Stomach smooth muscle (tissue), 2 donors: Measurements from ENCODE around the gene NIT1.

Experiments
- H3K27ac ChIP-seq: one replicate; pipeline ENCODE4 v1.7.0; 2013; ENCODE audit warnings: mild to moderate bottlenecking, low read length, inconsistent platforms
- H3K27me3 ChIP-seq, 2 donors: one replicate each; pipeline ENCODE4 v1.7.0; 2013; ENCODE audit warnings: low read length in 2 of 2; ENCODE audit not compliant: insufficient read depth in 2 of 2, control insufficient read depth in 1 of 2
- H3K36me3 ChIP-seq, 2 donors: one replicate each; pipeline ENCODE4 v1.7.0; 2013; ENCODE audit warnings: low read length in 2 of 2; ENCODE audit not compliant: control insufficient read depth in 2 of 2, insufficient read depth in 2 of 2
- H3K4me1 ChIP-seq: one replicate; pipeline ENCODE4 v1.7.0; 2013; ENCODE audit warnings: low read length; ENCODE audit not compliant: control insufficient read depth, insufficient read depth
- H3K4me3 ChIP-seq, 2 donors: one replicate each; pipeline ENCODE4 v1.7.0; 2013; ENCODE audit warnings: low read length in 2 of 2
- H3K9ac ChIP-seq, 2 donors: one replicate each; pipeline ENCODE4 v1.7.0; 2013; ENCODE audit warnings: low read length in 2 of 2, mild to moderate bottlenecking in 1 of 2
- H3K9me3 ChIP-seq, 2 donors: one replicate each; pipeline ENCODE4 v1.7.0; 2013; ENCODE audit warnings: low read length in 2 of 2; ENCODE audit not compliant: control insufficient read depth in 2 of 2
- donor health status: healthy.
- donor health status: Pancreatic carcinoma.

NIT1 gene

DNA sequence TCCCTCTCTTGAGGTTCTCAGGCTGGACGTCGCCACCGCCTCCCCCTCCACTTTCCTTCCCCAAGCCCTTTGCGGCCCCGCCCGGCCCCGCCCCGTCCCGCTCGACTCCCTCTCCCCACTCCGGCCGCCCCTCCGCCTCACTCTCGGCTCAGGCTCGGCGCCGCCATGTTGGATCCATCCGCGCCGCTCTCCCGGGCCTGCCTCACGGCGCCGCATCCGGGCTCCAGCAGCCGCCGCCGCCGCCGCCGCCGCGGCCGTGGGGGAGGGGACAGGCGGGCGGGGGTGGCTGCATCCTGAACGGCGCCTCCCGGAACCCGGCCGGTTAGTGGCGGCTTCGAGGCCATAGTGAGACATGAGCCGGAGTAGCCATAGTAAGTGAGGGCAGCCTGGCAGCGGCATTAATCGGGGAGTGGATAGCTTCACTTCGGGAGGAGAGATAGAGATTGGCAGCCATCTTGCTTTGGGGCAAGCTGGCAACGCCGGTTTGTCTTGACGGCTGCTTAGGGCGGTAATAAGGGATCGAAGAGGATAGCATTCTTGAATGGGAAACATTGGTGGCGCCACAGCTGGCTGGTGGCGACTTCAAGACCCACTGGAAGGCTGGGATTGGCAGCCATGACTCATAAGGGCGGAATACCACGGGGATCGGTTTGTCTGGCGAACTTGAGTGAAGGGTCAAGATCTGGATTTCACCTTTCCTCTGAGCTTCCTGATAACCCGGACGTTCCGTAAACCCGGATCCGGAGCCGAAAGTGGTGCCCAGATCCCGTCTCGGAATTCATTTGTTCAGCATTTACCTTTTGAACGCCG is 14.7 kb downstream of the NIT1 start, which contains the start of gene DEDD:
TSS of gene DEDD (minus strand) at position 258 of the 810 bp plus-strand sequence. CDS start 8,205 bp downstream, outside the sequence.
- H3K27me3 ChIP-seq = no peaks in the 10 kb centered on the region
- peak within 1 kb of the TSS; percentile 93 for H3K27ac ChIP-seq
- H3K4me1 ChIP-seq = peaks cover 12% of the 10 kb centered on the region
- H3K9ac ChIP-seq = peak within 1 kb of the TSS; percentile 89 to 98
- H3K36me3 ChIP-seq = peaks cover 17% of the 10 kb centered on the region in 2 donors
- H3K4me3 ChIP-seq = peak within 1 kb of the TSS; percentile 89 to 99
- no peaks in the 10 kb centered on the region for H3K9me3 ChIP-seq

DNA sequence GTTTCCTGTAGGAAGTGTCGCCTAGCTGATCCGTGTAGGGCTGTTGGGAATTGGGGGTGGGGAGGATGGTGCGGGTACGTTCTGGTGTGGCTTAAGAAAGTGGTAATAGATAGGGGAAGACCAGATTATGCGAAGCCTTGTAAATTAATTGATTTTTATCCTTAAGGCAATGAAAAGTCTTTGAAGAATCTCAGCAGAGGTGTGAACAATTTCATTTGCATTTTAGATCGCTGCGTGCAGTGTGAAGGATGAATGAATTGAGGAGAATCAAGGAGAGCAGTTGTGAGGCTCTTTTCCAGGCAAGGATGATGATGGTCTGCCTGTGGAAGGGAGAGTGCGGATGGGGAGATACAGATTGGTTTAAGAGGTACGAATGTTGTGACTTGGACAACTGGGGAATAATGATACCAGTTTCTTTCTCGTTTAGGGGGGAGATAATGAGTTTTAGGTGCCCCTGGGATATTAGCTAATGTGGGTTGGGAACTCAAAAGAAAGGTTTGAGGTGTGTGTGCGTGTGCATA is 15.4 kb downstream of the NIT1 start:
- peaks cover 14% of the 10 kb centered on the region for H3K4me1 ChIP-seq
- peak overlapping the region; percentile 88 to 99 for H3K4me3 ChIP-seq
- H3K9me3 ChIP-seq = no peaks in the 10 kb centered on the region
- H3K27me3 ChIP-seq = no peaks in the 10 kb centered on the region
- peak overlapping the region; percentile 93 for H3K27ac ChIP-seq
- peak overlapping the region; percentile 89 to 98 for H3K9ac ChIP-seq
- peaks cover 10 to 11% of the 10 kb centered on the region in 2 donors for H3K36me3 ChIP-seq

DNA sequence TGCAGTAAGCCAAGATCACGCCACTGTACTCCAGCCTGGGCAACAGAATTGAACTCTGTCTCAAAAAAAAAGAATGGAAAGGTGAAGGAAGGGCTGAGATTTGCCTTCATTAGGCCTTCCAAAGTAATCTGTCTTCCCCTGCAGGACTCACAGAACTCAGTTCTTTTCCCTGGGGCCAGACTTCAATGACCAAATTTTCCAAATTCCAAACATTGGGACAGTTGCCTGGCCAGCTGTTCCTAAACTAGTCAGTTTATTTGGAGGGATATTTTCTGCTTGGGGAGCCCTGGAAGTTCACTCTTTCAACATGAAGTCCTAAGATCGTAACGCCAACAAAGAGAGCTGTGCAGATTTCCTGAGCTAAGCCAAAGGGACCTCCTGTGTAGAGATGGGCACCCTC is 20.0 kb downstream of the NIT1 start:
- H3K4me3 ChIP-seq = no peak overlapping the region
- H3K36me3 ChIP-seq = no peaks in the 10 kb centered on the region
- no peak overlapping the region for H3K27ac ChIP-seq
- H3K4me1 ChIP-seq = peaks cover 11% of the 10 kb centered on the region
- H3K9me3 ChIP-seq = no peaks in the 10 kb centered on the region
- H3K27me3 ChIP-seq = no peaks in the 10 kb centered on the region
- H3K9ac ChIP-seq = no peak overlapping the region

- Histone ChIP-seq H3K36me3 (no peaks in the 10 kb centered on the region), H3K9ac (no peak overlapping the region), H3K27me3 (no peaks in the 10 kb centered on the region), H3K4me1 (peaks cover 9% of the 10 kb centered on the region), H3K4me3 (no peak overlapping the region), H3K27ac (no peak overlapping the region), H3K9me3 (no peaks in the 10 kb centered on the region)
Observed at GRCh38 chr1:161138431-161138830, 20.5 kb downstream of the NIT1 start.

DNA sequence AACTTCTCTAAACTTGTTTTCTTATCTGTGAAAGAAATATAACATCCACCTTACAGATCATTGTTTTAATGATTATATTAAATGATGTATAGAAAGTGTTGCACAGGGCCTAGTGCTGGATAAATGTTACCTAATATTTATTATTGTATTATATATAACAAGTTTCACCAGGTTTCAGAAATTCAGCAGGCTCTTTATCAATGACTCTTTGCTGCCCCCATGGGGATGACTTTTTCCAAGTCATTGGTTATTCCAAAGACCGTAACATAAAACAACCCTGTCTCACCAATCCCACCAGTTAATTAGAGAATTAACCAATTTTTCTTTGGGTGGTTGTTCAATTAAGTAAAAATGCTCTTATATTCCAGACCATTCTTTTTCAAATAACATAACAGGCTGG is 21.9 kb downstream of the NIT1 start:
- Histone ChIP-seq H3K36me3 (no peaks in the 10 kb centered on the region), H3K9ac (no peak overlapping the region), H3K27me3 (no peaks in the 10 kb centered on the region), H3K27ac (no peak overlapping the region), H3K4me3 (no peak overlapping the region), H3K9me3 (no peaks in the 10 kb centered on the region), H3K4me1 (peaks cover 3% of the 10 kb centered on the region)

DNA sequence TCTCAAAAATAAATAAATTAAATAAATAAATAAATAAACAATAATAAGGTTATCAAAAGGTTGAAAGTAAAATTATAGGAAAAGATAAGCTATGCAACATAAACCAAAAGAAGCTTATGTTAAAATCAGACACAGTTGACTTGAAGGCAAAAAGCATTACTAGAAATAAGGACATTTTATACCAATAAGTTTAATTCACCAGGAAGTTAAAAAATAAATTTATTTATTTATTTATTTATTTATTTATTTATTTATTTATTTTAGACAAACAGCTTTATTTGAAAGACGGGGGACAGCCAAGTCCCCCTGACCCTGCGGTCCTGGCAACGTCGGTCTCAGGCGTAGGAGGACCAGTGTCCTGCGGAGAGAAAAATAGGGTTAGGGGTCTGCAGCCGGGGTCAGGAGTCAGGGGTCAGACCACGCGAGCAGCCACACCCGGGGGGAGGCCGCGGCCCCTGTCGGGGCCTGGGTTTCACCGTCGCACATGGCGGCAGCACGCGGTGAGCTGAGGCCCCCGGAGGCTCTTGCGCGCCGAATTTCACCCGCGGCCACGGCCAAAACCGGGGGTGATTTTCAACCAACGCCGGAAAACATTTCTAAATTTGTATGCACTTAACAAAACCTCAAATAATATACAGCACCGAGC is 23.0 kb downstream of the NIT1 start:
- Histone ChIP-seq H3K4me3 (no peak overlapping the region), H3K4me1 (peaks cover 3% of the 10 kb centered on the region), H3K27me3 (no peaks in the 10 kb centered on the region), H3K9ac (no peak overlapping the region), H3K9me3 (no peaks in the 10 kb centered on the region), H3K36me3 (no peaks in the 10 kb centered on the region), H3K27ac (no peak overlapping the region)

- H3K9me3 ChIP-seq = no peaks in the 10 kb centered on the region
- no peak overlapping the region for H3K27ac ChIP-seq
- no peak overlapping the region for H3K9ac ChIP-seq
- H3K36me3 ChIP-seq = no peaks in the 10 kb centered on the region
- no peaks in the 10 kb centered on the region for H3K27me3 ChIP-seq
- H3K4me1 ChIP-seq = no peaks in the 10 kb centered on the region
- no peak overlapping the region for H3K4me3 ChIP-seq
Observed at GRCh38 chr1:161145832-161146231, 27.9 kb downstream of the NIT1 start.

GRCh38 chr1:161153176-161153575 is 35.3 kb downstream of the NIT1 start:
- peak overlapping the region; percentile 56 to 100 for H3K4me3 ChIP-seq
- no peaks in the 10 kb centered on the region for H3K27me3 ChIP-seq
- H3K4me1 ChIP-seq = peaks cover 3% of the 10 kb centered on the region
- no peaks in the 10 kb centered on the region for H3K9me3 ChIP-seq
- H3K27ac ChIP-seq = peak overlapping the region; percentile 95
- peak overlapping the region in 1 of 2 donors; percentile 97 for H3K9ac ChIP-seq
- H3K36me3 ChIP-seq = peaks cover 9 to 10% of the 10 kb centered on the region in 2 donors

DNA sequence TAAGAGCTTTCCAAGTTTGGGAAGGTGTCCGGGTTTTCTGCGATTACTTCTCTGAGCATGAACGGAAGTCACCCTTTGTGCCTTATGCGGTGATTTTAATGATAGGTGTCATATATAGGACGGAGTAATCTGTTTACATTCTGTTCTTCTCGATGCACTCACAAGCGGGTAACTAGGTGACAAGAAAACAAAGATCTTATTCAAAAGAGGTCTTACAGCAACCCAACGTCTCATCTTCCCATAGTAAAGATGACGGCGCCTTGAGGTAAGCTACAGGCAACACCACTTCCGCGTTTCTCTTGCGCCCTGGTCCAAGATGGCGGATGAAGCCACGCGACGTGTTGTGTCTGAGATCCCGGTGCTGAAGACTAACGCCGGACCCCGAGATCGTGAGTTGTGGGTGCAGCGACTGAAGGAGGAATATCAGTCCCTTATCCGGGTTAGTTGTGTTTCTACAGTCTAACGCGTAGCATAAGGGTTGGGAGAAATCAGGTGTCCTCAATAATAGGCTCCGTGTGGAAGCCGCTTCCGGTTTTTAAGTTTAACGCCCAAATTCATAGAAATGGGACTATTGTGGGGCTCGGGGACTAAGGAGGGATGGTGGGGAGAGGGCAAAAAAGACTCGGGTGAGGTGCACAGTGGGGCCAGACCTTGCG is 35.9 kb downstream of the NIT1 start, which contains the start of gene UFC1:
TSS of gene UFC1 (plus strand) at position 297 of the 656 bp plus-strand sequence. CDS start at position 317, 20 bp downstream.
- Histone ChIP-seq H3K27me3 (no peaks in the 10 kb centered on the region), H3K9me3 (no peaks in the 10 kb centered on the region), H3K36me3 (peaks cover 9 to 13% of the 10 kb centered on the region in 2 donors), H3K4me3 (peak within 1 kb of the TSS; percentile 93 to 100), H3K4me1 (peaks cover 9% of the 10 kb centered on the region), H3K27ac (peak within 1 kb of the TSS; percentile 95), H3K9ac (peak within 1 kb of the TSS; percentile 97 to 100)

GRCh38 chr1:161157867-161158266 is 40.0 kb downstream of the NIT1 start:
- H3K27me3 ChIP-seq = no peaks in the 10 kb centered on the region
- H3K9me3 ChIP-seq = no peaks in the 10 kb centered on the region
- no peak overlapping the region for H3K27ac ChIP-seq
- H3K9ac ChIP-seq = no peak overlapping the region
- H3K36me3 ChIP-seq = peaks cover 9 to 25% of the 10 kb centered on the region in 2 donors
- H3K4me1 ChIP-seq = peaks cover 34% of the 10 kb centered on the region
- H3K4me3 ChIP-seq = no peak overlapping the region
